DOHH2 (cell line): Measurements from ENCODE around the gene PUM2.

Experiments used
- H3F3A ChIP-seq: fragments of 200-600 bp; sonication (generic), shearing (Covaris generic); 2 replicates; pipeline ENCODE4 v1.6.0; 2016; ENCODE audit warnings: antibody characterized with exemption, mild to moderate bottlenecking; ENCODE audit not compliant: control insufficient read depth, insufficient read depth
- H3K27ac ChIP-seq: fragments of 200-600 bp; sonication (generic); 2 replicates; pipeline ENCODE4 v1.5.1; 2014; ENCODE audit warnings: low read depth, mild to moderate bottlenecking, low read length, moderate library complexity
- H3K27me3 ChIP-seq: fragments of 200-600 bp; sonication (generic); 2 replicates; pipeline ENCODE4 v1.6.1; 2014; ENCODE audit warnings: mild to moderate bottlenecking, low read length, mixed read lengths; ENCODE audit not compliant: control insufficient read depth
- H3K36me3 ChIP-seq: fragments of 200-600 bp; sonication (generic); 2 replicates; pipeline ENCODE4 v1.6.1; 2014; ENCODE audit warnings: mild to moderate bottlenecking, low read length, moderate library complexity, mixed read lengths; ENCODE audit not compliant: control insufficient read depth
- H3K4me1 ChIP-seq: fragments of 200-600 bp; sonication (generic); 2 replicates; pipeline ENCODE4 v1.6.1; 2014; ENCODE audit warnings: mild to moderate bottlenecking, low read length, mixed read lengths; ENCODE audit not compliant: control insufficient read depth
- H3K4me2 ChIP-seq: fragments of 200-600 bp; sonication (generic); 2 replicates; pipeline ENCODE4 v1.6.0; 2014; ENCODE audit warnings: mild to moderate bottlenecking, low read length, moderate library complexity
- H3K4me3 ChIP-seq: fragments of 200-600 bp; sonication (generic); 2 replicates; pipeline ENCODE4 v1.5.1; 2014; ENCODE audit warnings: mild to moderate bottlenecking, low read length, mixed read lengths
- H3K79me2 ChIP-seq: fragments of 200-600 bp; sonication (generic); 2 replicates; pipeline ENCODE4 v1.6.1; 2014; ENCODE audit warnings: mild to moderate bottlenecking, low read length, mixed read lengths; ENCODE audit not compliant: control insufficient read depth
- H3K9me2 ChIP-seq: fragments of 200-600 bp; sonication (generic); replicated peaks from 2 replicates; pipeline ENCODE4 v1.6.1; 2014; ENCODE audit warnings: mild to moderate bottlenecking, low read length, mixed read lengths; ENCODE audit not compliant: control insufficient read depth
- H3K9me3 ChIP-seq: fragments of 200-600 bp; sonication (generic); 2 replicates; pipeline ENCODE4 v1.6.1; 2014; ENCODE audit warnings: antibody characterized with exemption, low read length, mixed read lengths; ENCODE audit not compliant: control insufficient read depth, insufficient read depth
- H4K20me1 ChIP-seq: fragments of 200-600 bp; sonication (generic); 2 replicates; pipeline ENCODE4 v1.6.0; 2014; ENCODE audit warnings: low read depth, mild to moderate bottlenecking, antibody characterized with exemption, low read length, moderate library complexity; ENCODE audit not compliant: control insufficient read depth, insufficient read depth
- CTCF ChIP-seq: fragments of 200-600 bp; sonication (generic); IDR thresholded peaks from one replicate; pipeline ENCODE4 v1.5.1; 2014; ENCODE audit warnings: antibody characterized with exemption, mild to moderate bottlenecking, low read depth, low read length; ENCODE audit not compliant: poor library complexity, severe bottlenecking
- EZH2phosphoT487 ChIP-seq: fragments of 200-600 bp; sonication (generic); IDR thresholded peaks from 2 replicates; pipeline ENCODE4 v1.6.1; 2017; ENCODE audit warnings: borderline replicate concordance, mild to moderate bottlenecking, antibody characterized with exemption, low read length, moderate library complexity, mixed read lengths

Gene PUM2

GRCh38 chr2:20307311-20307710 lies 43.3 kb downstream of the PUM2 start:
- TF ChIP-seq EZH2phosphoT487 (no peak), CTCF (no peak)
- peaks cover 99% of the 10 kb centered on the region for H3K36me3 ChIP-seq

GRCh38 chr2:20304411-20304810 lies 46.2 kb downstream of the PUM2 start:
- H3F3A ChIP-seq, result peaks cover 6% of the 10 kb centered on the region; the same call in 1 of the 2 replicates
- H3K4me3 ChIP-seq, result no peak overlapping the region
- H3K79me2 ChIP-seq, result peaks cover 90% of the 10 kb centered on the region
- no peaks in the 10 kb centered on the region for H3K4me1 ChIP-seq
- H4K20me1 ChIP-seq, result peaks cover 4% of the 10 kb centered on the region; the same call in 1 of the 2 replicates
- H3K27ac ChIP-seq, result no peak overlapping the region
- TF ChIP-seq EZH2phosphoT487, result no peak
- TF ChIP-seq CTCF, result no peak
- H3K9me2 ChIP-seq, result no peaks in the 10 kb centered on the region
- no peak overlapping the region for H3K4me2 ChIP-seq
- H3K9me3 ChIP-seq, result no peaks in the 10 kb centered on the region
- H3K27me3 ChIP-seq, result no peaks in the 10 kb centered on the region
- H3K36me3 ChIP-seq, result peaks cover 98% of the 10 kb centered on the region

More at GRCh38 chr2:20307311-20307710, 43.3 kb downstream of the PUM2 start:
- Histone ChIP-seq H3K27ac (no peak overlapping the region), H3K79me2 (peaks cover 88% of the 10 kb centered on the region), H3K9me2 (no peaks in the 10 kb centered on the region), H3F3A (peaks cover 5% of the 10 kb centered on the region; the same call in 1 of the 2 replicates), H3K27me3 (no peaks in the 10 kb centered on the region), H3K4me3 (no peak overlapping the region), H3K4me2 (no peak overlapping the region), H4K20me1 (peaks cover 4% of the 10 kb centered on the region), H3K9me3 (no peaks in the 10 kb centered on the region), H3K4me1 (no peaks in the 10 kb centered on the region)

GRCh38 chr2:20303966-20304365 lies 46.7 kb downstream of the PUM2 start:
- H3K27me3 ChIP-seq, result no peaks in the 10 kb centered on the region
- no peaks in the 10 kb centered on the region for H3K4me1 ChIP-seq
- no peaks in the 10 kb centered on the region for H3K9me3 ChIP-seq
- no peak overlapping the region for H3K4me3 ChIP-seq
- H3K79me2 ChIP-seq, result peaks cover 92% of the 10 kb centered on the region
- peaks cover 6% of the 10 kb centered on the region; the same call in 1 of the 2 replicates for H3F3A ChIP-seq
- peaks cover 98% of the 10 kb centered on the region for H3K36me3 ChIP-seq
- H3K4me2 ChIP-seq, result no peak overlapping the region
- H4K20me1 ChIP-seq, result peaks cover 4% of the 10 kb centered on the region; the same call in 1 of the 2 replicates
- H3K27ac ChIP-seq, result no peak overlapping the region
- H3K9me2 ChIP-seq, result no peaks in the 10 kb centered on the region
- TF ChIP-seq CTCF, result no peak
- no peak for TF ChIP-seq EZH2phosphoT487

GRCh38 chr2:20302019-20302418 lies 48.6 kb downstream of the PUM2 start:
- Histone ChIP-seq H3K79me2 (peaks cover 88% of the 10 kb centered on the region), H3K27me3 (no peaks in the 10 kb centered on the region), H3K4me1 (no peaks in the 10 kb centered on the region), H3K9me2 (no peaks in the 10 kb centered on the region), H3K27ac (no peak overlapping the region), H3F3A (peaks cover 11% of the 10 kb centered on the region; the same call in 1 of the 2 replicates), H3K4me3 (no peak overlapping the region), H3K4me2 (no peak overlapping the region), H4K20me1 (peaks cover 4% of the 10 kb centered on the region; the same call in 1 of the 2 replicates), H3K36me3 (peaks cover 96% of the 10 kb centered on the region), H3K9me3 (no peaks in the 10 kb centered on the region)
- TF ChIP-seq EZH2phosphoT487, result no peak
- TF ChIP-seq CTCF, result no peak
